HG03571 (cell line): Measurements from ENCODE around the gene RAPGEF3.

Source experiments
- ATAC-seq: cut with Tn5 transposase; IDR thresholded peaks from one replicate; pipeline ENCODE4 v1.9.1; 2021; ENCODE audit not compliant: unreplicated experiment

RAPGEF3 gene

GRCh38 chr12:47704719-47705118 lies 54.0 kb downstream of the RAPGEF3 start:
- ATAC-seq: no peak

DNA sequence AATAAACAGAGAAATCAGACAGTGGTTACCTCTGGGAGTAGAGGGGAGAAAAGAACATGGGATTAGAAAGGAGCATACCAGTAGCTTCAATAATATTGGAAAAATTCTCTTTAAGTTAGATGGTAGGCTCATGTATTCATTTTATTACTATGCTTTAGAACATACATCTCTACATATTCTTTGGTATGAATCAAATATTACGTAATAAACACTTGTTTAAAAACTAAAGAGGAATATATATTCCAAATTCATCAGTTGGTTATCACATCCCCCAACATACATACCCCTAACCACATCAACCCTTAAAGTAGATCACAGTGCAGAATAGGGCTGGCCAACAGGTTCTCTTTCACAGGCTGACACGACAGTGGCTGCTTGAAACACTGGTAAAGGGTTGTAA lies 58.4 kb downstream of the RAPGEF3 start:
- ATAC-seq: no peak

- no peak for ATAC-seq
Observed at GRCh38 chr12:47698631-47699030, 60.0 kb downstream of the RAPGEF3 start.

- ATAC-seq: no peak
Observed at GRCh38 chr12:47698055-47698454, 60.6 kb downstream of the RAPGEF3 start.

- ATAC-seq: no peak
Observed at GRCh38 chr12:47689215-47689614, 69.5 kb downstream of the RAPGEF3 start.

DNA sequence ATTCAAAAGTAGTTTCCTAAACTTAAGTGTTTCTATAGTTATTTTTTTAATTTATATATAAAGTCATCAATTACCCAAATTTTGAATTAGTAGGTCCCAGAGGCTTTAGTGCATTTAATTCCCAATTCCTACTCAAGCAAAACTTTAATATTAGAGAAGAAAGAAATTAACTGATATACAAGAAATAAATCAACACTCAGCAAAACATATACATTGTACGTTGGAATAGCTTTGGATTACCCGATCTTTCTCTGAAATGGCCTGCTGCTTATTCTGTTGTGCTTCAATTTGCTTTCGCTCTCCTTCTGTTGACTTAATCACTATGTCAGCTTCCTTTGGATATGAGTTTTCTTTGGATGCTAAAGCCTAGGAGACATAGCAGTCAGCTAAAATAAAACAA lies 71.0 kb downstream of the RAPGEF3 start:
- no peak for ATAC-seq

- ATAC-seq: no peak
Observed at GRCh38 chr12:47686645-47687240, 71.9 kb downstream of the RAPGEF3 start.
